ENCODE data around the gene CCR4.
"Not testable (repeated sequence)": the region's sequence is repeated elsewhere in the genome, so short reads cannot be mapped to it uniquely, and the experiment has no call there.

The CCR4 gene

DNA sequence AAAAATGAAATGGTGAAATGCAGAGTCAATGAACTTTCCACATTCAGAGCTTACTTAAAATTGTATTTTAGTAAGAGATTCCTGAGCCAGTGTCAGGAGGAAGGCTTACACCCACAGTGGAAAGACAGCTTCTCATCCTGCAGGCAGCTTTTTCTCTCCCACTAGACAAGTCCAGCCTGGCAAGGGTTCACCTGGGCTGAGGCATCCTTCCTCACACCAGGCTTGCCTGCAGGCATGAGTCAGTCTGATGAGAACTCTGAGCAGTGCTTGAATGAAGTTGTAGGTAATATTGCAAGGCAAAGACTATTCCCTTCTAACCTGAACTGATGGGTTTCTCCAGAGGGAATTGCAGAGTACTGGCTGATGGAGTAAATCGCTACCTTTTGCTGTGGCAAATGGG is 3.1 kb downstream of the CCR4 start:
- TF ChIP-seq, protein P1, sequence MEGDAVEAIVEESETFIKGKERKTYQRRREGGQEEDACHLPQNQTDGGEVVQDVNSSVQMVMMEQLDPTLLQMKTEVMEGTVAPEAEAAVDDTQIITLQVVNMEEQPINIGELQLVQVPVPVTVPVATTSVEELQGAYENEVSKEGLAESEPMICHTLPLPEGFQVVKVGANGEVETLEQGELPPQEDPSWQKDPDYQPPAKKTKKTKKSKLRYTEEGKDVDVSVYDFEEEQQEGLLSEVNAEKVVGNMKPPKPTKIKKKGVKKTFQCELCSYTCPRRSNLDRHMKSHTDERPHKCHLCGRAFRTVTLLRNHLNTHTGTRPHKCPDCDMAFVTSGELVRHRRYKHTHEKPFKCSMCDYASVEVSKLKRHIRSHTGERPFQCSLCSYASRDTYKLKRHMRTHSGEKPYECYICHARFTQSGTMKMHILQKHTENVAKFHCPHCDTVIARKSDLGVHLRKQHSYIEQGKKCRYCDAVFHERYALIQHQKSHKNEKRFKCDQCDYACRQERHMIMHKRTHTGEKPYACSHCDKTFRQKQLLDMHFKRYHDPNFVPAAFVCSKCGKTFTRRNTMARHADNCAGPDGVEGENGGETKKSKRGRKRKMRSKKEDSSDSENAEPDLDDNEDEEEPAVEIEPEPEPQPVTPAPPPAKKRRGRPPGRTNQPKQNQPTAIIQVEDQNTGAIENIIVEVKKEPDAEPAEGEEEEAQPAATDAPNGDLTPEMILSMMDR (IDR thresholded peaks at IDR 0.05; ENCODE audit: extremely low read depth, missing control alignments): no peak
- DNase-seq (ENCODE audit: low spot score): no peak

- no peak for DNase-seq (ENCODE audit: low spot score)
- TF ChIP-seq, protein P1 (IDR thresholded peaks at IDR 0.05; ENCODE audit: extremely low read depth, missing control alignments): no peak
Observed at GRCh38 chr3:32956750-32957570, 5.5 kb downstream of the CCR4 start.

- TF ChIP-seq, protein P1 (IDR thresholded peaks at IDR 0.05; ENCODE audit: extremely low read depth, missing control alignments): no peak
Observed at GRCh38 chr3:32958509-32958908, 7.1 kb downstream of the CCR4 start.

DNA sequence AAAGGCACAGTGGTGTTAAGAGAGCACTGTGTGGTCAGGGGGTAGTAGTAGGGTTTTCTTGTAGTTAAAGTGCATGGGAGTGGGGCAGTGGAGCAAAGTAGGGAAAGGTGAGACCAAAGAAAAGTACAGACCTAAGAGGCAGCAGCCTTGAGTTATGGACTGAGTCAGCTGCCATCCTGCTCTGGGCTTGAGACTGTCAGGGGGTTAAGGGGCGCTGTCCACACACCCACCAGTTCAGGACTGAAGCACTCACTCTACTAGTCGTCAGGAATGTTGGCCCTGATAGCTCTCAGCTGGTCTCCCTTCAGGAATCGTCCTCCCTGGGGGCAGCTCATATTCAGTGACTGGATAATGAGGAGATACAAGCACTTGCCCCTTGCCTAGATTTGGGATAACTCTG is 7.9 kb downstream of the CCR4 start:
- TF ChIP-seq, protein P1 (IDR thresholded peaks at IDR 0.05; ENCODE audit: extremely low read depth, missing control alignments): no peak
- DNase-seq (ENCODE audit: low spot score): no peak

More at GRCh38 chr3:32958509-32958908, 7.1 kb downstream of the CCR4 start:
- DNase-seq (ENCODE audit: low spot score): no peak

DNA sequence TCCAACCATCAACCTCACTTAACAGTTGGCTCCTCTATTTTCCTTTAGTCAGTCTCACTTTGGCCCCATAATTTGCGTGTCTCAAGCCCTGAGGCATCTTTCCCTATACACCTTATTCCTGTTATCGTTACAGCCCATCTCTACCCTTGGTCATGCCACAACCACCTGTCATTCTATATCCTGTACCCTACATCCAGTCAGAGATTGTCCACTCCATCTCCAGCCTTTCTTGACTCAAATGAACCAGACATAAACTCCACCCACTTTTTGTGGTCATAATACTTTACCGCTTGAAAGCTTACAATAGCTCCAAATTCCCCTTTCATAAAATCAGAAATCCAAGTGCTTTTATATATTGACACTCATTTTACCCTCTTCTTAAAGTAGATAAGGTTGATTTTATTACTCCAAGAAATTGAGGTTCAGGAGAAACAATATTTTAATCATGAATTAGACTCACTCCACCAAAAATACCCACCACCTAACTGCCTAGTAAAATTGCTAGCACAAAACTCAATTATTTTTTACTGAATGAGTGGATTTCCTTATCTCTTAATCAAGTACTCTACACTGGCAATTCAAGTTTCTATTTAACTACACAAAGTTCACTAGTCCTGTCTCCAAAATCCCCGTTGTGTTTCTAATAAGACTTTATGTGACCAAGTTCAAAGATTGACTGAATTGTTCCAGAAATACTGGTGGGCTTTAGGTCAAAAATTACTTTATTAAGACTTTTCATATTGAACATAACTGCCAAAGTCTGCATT is 9.1 kb downstream of the CCR4 start:
- DNase-seq (ENCODE audit: low spot score): no peak
- TF ChIP-seq, protein P1 (IDR thresholded peaks at IDR 0.05; ENCODE audit: extremely low read depth, missing control alignments): no peak

GRCh38 chr3:32961189-32961715 is 9.8 kb downstream of the CCR4 start:
- DNase-seq (ENCODE audit: low spot score): no peak
- TF ChIP-seq, protein P1 (IDR thresholded peaks at IDR 0.05; ENCODE audit: extremely low read depth, missing control alignments): no peak

DNA sequence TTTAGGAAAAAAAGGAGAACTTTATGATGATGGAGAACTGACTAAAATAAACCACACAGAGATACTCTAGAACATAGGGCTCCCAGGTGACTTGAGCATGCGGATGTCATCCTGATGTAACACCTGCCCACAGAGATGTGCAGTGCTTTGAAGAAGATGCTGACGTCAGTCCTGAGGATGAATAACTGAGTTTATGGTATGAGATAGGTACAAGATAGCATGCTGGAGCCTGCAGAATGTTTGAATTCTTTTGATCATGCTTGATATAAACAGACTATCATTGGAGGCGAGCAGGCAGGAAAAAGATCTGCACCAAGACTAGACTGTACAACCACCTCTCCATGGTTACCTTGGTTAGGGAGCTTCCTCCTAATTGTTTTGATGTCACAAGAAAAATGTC is 12.4 kb downstream of the CCR4 start:
- no peak for DNase-seq (ENCODE audit: low spot score)
- TF ChIP-seq, protein P1 (IDR thresholded peaks at IDR 0.05; ENCODE audit: extremely low read depth, missing control alignments): no peak

DNA sequence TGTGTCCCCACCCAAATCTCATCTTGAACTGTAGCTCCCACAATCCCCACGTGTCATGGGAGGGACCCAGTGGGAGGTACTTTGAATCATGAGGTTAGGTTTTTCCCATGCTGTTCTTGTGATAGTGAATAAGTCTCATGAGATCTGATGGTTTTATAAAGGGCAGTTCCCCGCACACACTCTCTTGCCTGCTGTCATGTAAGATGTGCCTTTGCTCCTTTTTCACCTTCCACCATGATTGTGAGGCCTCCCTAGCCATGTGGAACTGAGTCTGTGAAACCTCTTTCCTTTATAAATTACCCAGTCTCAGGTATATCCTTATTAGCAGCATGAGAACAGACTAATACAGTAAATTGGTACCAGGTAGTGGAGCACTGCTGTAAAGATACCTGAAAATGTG is 13.3 kb downstream of the CCR4 start:
- DNase-seq (ENCODE audit: low spot score): not testable (repeated sequence)

DNA sequence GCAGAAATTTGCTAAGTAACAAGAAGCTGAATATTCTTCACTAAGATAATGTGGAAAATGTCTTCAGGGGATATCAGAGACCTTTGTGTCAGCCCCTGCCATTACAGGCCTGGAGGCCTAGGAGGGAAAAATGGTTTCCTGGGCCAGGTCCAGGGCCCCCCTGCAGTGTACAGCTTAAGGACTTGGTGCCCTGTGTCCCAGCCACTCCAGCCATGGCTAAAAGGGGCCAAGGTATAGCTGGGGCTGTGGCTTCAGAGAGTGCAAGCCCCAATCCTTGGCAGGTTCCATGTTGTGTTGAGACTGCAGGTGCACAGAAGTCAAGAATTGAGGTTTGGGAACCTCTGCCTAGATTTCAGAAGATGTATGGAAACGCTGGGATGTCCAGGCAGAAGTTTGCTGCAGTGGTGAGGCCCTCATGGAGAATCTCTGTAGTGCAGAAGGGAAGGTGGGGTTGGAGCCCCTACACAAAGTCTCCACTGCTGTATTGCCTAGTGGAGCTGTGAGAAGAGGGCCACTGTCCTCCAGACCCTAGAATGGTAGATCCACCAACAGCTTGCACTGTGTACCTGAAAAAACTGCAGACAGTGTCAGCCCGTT is 14.3 kb downstream of the CCR4 start:
- not testable (repeated sequence) for DNase-seq (ENCODE audit: low spot score)

DNA sequence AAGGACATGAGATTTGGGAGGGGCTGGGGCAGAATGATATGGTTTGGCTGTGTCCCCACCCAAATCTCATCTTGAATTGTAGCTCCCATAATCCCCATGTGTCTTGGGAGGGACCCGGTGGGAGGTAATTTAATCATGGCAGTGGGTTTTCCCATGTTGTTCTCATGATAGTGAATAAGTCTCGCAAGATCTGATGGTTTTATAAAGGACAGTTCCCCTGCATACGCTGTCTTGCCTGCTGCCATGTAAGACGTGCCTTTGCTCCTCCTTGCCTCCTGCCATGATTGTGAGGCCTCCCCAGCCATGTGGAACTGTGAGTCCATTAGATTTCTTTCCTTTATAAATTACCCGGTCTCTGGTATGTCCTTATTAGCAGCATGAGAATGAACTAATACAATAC is 15.2 kb downstream of the CCR4 start:
- not testable (repeated sequence) for DNase-seq (ENCODE audit: low spot score)

All from GM20000 (cell line).